Measurements from ENCODE around the gene LTB4R.

- TF ChIP-seq POLR2A (IDR thresholded peaks at IDR 0.05) (peak; percentile 22), CTCF (IDR thresholded peaks at IDR 0.05) (no peak), POLR2AphosphoS5 (IDR thresholded peaks at IDR 0.05) (no peak)
Measured at GRCh38 chr14:24366721-24367513, 55.6 kb downstream of the LTB4R start.

All from prostate gland (tissue), 2 donors.